ENCODE data around the gene FXYD4.

DNA sequence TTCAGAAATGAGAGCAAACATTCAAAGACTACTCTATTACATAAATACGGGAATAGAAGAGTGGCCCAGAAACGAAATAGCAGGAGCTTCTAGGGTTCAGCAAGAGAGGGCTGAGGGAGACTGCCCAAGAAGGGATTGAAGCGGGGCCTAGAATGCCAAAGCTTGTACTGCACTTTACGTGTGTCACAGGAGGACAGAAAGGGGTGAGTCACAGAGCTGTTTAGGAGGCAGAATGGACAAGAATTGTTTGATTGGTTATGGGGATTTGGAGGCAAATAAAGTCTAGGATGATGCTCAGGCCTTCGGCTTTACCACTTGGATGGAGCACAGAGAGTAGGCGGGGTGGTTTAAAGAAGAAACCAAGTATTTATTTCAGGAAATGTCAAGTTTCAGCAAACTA lies 11.3 kb upstream of the FXYD4 start:
- TF ChIP-seq EZH2 (IDR thresholded peaks at IDR 0.05) (no peak), POLR2AphosphoS5 (IDR thresholded peaks at IDR 0.05; ENCODE audit: borderline replicate concordance, low read depth, low read length) (no peak)
